Measurements from ENCODE around the gene RFXAP. TPM values are rescaled to one million over a fixed set of nuclear protein-coding genes. Genes with fewer than 3 reads are reported as not detected.
A peak's percentile ranks its signal among the peaks of the same experiment; 100 is the strongest.

RFXAP gene, protein sequence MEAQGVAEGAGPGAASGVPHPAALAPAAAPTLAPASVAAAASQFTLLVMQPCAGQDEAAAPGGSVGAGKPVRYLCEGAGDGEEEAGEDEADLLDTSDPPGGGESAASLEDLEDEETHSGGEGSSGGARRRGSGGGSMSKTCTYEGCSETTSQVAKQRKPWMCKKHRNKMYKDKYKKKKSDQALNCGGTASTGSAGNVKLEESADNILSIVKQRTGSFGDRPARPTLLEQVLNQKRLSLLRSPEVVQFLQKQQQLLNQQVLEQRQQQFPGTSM
- total RNA-seq (2014; rRNA removed; shearing (Covaris generic)): 0.89 and 1.8 TPM in 2 replicates
- 2.2 and 2.4 TPM in 2 replicates for polyA plus RNA-seq (2016; fragmentation: Nextera tagmentation; extraction: Ambion mirVana)

DNA sequence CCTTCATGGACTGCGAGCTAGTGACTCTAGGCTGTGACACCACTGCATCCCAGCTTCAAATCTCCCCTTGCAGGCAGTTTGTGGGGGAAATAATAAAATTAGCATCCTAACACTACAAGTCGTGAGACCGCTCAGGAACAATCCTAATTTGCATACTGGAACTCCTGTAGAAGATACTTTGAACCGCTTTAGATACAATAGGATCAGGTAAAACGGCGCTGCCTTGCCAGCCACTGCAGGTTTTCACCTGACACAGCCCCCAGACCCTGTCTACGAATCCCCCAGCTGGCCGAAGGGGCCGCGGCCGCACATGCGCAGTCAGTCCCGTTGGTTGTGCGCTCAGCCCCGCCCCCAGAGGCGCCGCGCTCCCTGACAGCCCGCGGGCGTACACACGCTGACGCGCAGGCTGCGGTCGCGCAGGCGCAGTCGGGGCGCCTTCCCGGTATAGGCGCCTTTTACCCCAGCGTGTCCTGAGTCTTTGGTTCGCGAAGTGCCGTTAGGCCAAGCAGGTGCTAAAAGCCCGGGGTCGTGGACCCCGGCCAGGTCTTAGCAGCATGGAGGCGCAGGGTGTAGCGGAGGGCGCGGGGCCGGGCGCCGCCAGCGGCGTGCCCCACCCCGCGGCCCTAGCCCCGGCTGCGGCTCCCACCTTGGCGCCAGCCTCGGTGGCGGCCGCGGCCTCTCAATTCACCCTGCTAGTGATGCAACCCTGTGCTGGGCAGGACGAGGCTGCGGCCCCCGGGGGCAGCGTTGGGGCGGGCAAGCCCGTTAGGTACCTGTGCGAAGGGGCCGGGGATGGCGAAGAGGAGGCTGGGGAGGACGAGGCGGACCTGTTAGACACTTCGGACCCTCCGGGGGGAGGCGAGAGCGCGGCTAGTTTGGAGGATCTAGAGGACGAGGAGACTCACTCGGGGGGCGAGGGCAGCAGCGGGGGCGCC, at the start of gene RFXAP:
Gene RFXAP, plus strand, starts transcription at position 419 of the 935 bp plus-strand sequence. Its CDS starts 136 bp downstream, at position 555.
- no peak for TF ChIP-seq EZH2phosphoT487 (IDR thresholded peaks at IDR 0.05; ENCODE audit: insufficient read depth, low read depth)
- TF ChIP-seq EZH2 (IDR thresholded peaks at IDR 0.05; ENCODE audit: insufficient read depth, poor library complexity, severe bottlenecking): no peak
- Histone ChIP-seq H3K36me3 (ENCODE audit: low read depth) (no peaks in the 10 kb centered on the region), H3K79me2 (ENCODE audit: insufficient read depth) (peaks cover 48% of the 10 kb centered on the region), H4K20me1 (ENCODE audit: insufficient read depth) (no peaks in the 10 kb centered on the region), H3K4me1 (ENCODE audit: insufficient read depth) (peaks cover 9% of the 10 kb centered on the region), H2AFZ (peak within 1 kb of the TSS; percentile 100), H3K27ac (peak within 1 kb of the TSS; percentile 41), H3K9me3 (ENCODE audit: low read depth) (no peaks in the 10 kb centered on the region), H3F3A (ENCODE audit: insufficient read depth) (no peaks in the 10 kb centered on the region), H3K9me2 (ENCODE audit: insufficient read depth) (no peaks in the 10 kb centered on the region), H3K9ac (peak within 1 kb of the TSS; percentile 78), H3K4me3 (peak within 1 kb of the TSS; percentile 93), H3K27me3 (replicated peaks; ENCODE audit: insufficient read depth) (no peaks in the 10 kb centered on the region), H3K4me2 (ENCODE audit: unreplicated experiment) (peak within 1 kb of the TSS; percentile 80)
- in situ Hi-C loops (cut with MboI): no loop called here
- 1 to 2% methylated on average over 61 to 78 of the region's 78 CpGs for WGBS, 2 experiments (ENCODE audit: low coverage in 1 of 2, low lambda C conversion rate in 2 of 2, missing lambda C conversion rate in 2 of 2)
- DNase-seq: peak; percentile 95

DNA sequence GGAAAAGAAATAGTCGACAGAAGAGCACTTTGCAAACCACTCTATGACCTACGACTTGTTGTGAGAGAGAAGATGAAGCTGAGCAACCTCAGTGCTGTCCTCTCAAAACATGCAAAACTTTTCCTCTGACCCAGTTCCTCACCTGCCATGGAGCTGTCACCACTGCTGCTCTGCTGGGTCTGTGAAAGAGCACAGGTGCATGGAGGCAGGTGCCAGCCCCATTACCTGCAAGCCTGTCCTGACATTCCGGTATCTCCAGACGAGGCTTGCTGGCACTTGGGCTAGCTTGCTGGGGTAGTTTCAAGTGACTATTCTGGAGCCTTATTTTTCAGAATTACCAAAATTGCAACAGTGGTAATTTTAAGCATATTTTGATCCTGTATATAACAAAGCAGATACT, 49.5 kb upstream of the RFXAP start:
- no peaks in the 10 kb centered on the region; the same call in 1 of the 2 replicates for H3K27me3 ChIP-seq (replicated peaks; ENCODE audit: insufficient read depth)
- DNase-seq: no peak
- in situ Hi-C loops (cut with MboI): no loop called here
- H3K4me1 ChIP-seq (ENCODE audit: insufficient read depth): no peaks in the 10 kb centered on the region
- no peak overlapping the region for H3K9ac ChIP-seq
- H3K4me3 ChIP-seq: no peak overlapping the region
- H3K27ac ChIP-seq: no peak overlapping the region
- H2AFZ ChIP-seq: no peak overlapping the region
- H3K9me2 ChIP-seq (ENCODE audit: insufficient read depth): no peaks in the 10 kb centered on the region
- no peaks in the 10 kb centered on the region for H3K79me2 ChIP-seq (ENCODE audit: insufficient read depth)
- no peak overlapping the region for H3K4me2 ChIP-seq (ENCODE audit: unreplicated experiment)
- no peaks in the 10 kb centered on the region for H3K9me3 ChIP-seq (ENCODE audit: low read depth)
- H3F3A ChIP-seq (ENCODE audit: insufficient read depth): no peaks in the 10 kb centered on the region
- no peaks in the 10 kb centered on the region for H4K20me1 ChIP-seq (ENCODE audit: insufficient read depth)
- 31 to 36% methylated on average over 4 of the region's 4 CpGs for WGBS, 2 experiments (ENCODE audit: low coverage in 1 of 2, low lambda C conversion rate in 2 of 2, missing lambda C conversion rate in 2 of 2)
- H3K36me3 ChIP-seq (ENCODE audit: low read depth): no peaks in the 10 kb centered on the region
- TF ChIP-seq EZH2 (IDR thresholded peaks at IDR 0.05; ENCODE audit: insufficient read depth, poor library complexity, severe bottlenecking) (no peak), EZH2phosphoT487 (IDR thresholded peaks at IDR 0.05; ENCODE audit: insufficient read depth, low read depth) (no peak)

DNA sequence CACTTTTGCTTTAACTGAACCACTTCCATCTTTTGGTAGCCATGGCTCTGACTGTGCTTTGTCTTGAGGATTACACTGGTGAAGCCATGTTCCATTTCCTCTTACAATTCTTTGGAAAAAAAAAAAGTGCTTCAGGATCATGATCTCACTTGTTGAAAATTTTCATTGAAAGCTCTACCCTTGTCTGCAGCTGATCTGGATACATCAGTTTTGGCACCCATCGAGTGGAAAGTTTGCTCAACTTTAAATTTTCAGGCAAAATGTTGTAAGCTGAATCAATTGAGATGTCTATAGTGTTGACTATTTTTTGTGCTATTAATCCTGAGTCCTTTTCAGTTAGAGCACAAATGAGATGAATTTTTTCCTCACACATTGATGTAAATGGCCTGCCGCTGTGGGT, 48.3 kb upstream of the RFXAP start:
- DNase-seq: no peak
- 28 to 33% methylated on average over 2 of the region's 2 CpGs for WGBS, 2 experiments (ENCODE audit: low coverage in 1 of 2, low lambda C conversion rate in 2 of 2, missing lambda C conversion rate in 2 of 2)
- no peak overlapping the region for H3K27ac ChIP-seq
- no peaks in the 10 kb centered on the region for H4K20me1 ChIP-seq (ENCODE audit: insufficient read depth)
- no peaks in the 10 kb centered on the region; the same call in 1 of the 2 replicates for H3K27me3 ChIP-seq (replicated peaks; ENCODE audit: insufficient read depth)
- H3K4me1 ChIP-seq (ENCODE audit: insufficient read depth): no peaks in the 10 kb centered on the region
- TF ChIP-seq EZH2phosphoT487 (IDR thresholded peaks at IDR 0.05; ENCODE audit: insufficient read depth, low read depth) (no peak), EZH2 (IDR thresholded peaks at IDR 0.05; ENCODE audit: insufficient read depth, poor library complexity, severe bottlenecking) (no peak)
- H3K9ac ChIP-seq: no peak overlapping the region
- no peak overlapping the region for H3K4me2 ChIP-seq (ENCODE audit: unreplicated experiment)
- no peaks in the 10 kb centered on the region for H3F3A ChIP-seq (ENCODE audit: insufficient read depth)
- H3K4me3 ChIP-seq: no peak overlapping the region
- in situ Hi-C loops (cut with MboI): no loop called here
- no peaks in the 10 kb centered on the region for H3K9me2 ChIP-seq (ENCODE audit: insufficient read depth)
- no peaks in the 10 kb centered on the region for H3K36me3 ChIP-seq (ENCODE audit: low read depth)
- H3K79me2 ChIP-seq (ENCODE audit: insufficient read depth): no peaks in the 10 kb centered on the region
- no peak overlapping the region for H2AFZ ChIP-seq
- no peaks in the 10 kb centered on the region for H3K9me3 ChIP-seq (ENCODE audit: low read depth)

DNA sequence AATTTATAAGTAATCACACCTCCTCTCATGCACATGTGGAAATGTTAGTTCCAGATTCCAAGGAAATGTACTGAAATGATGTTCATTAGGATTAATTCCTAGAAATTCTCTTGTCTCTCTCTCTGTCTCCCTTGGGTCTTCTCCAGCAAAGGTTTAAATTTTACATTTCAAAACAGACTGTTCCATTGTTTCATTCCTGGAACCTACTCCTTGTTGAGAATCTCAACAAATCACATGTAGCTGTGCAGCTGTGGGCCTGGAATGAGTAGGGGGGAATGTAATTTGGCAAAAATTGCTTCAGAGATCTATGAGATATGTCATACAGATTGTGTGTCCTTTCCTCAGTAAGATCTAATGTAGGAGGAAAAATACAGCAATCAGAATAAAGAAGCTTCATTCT, 46.2 kb upstream of the RFXAP start:
- Histone ChIP-seq H3K79me2 (ENCODE audit: insufficient read depth) (no peaks in the 10 kb centered on the region), H2AFZ (no peak overlapping the region), H3K27ac (no peak overlapping the region), H3K4me2 (ENCODE audit: unreplicated experiment) (no peak overlapping the region), H3K4me3 (no peak overlapping the region), H3K9me3 (ENCODE audit: low read depth) (no peaks in the 10 kb centered on the region), H3K9me2 (ENCODE audit: insufficient read depth) (no peaks in the 10 kb centered on the region), H3K27me3 (replicated peaks; ENCODE audit: insufficient read depth) (no peaks in the 10 kb centered on the region; the same call in 1 of the 2 replicates), H3K9ac (no peak overlapping the region), H3F3A (ENCODE audit: insufficient read depth) (no peaks in the 10 kb centered on the region), H4K20me1 (ENCODE audit: insufficient read depth) (no peaks in the 10 kb centered on the region), H3K4me1 (ENCODE audit: insufficient read depth) (no peaks in the 10 kb centered on the region), H3K36me3 (ENCODE audit: low read depth) (no peaks in the 10 kb centered on the region)
- no peak for DNase-seq
- in situ Hi-C loops (cut with MboI): no loop called here
- TF ChIP-seq EZH2phosphoT487 (IDR thresholded peaks at IDR 0.05; ENCODE audit: insufficient read depth, low read depth) (no peak), EZH2 (IDR thresholded peaks at IDR 0.05; ENCODE audit: insufficient read depth, poor library complexity, severe bottlenecking) (no peak)

Data from GM23248 (cell line).